GM23338 (cell line): Measurements from ENCODE around the gene NAPSA. TPM values are rescaled to one million over a fixed set of nuclear protein-coding genes. Genes with fewer than 3 reads are reported as not detected.

Experiments used
- ATAC-seq: fragments of 200-7000 bp; cut with Tn5 transposase; 3 replicates; pipeline ENCODE4 v1.9.1; 2020
- DNase-seq: peaks from one replicate; pipeline ENCODE4 v3.0.0-alpha.2; 2015; ENCODE audit warnings: low spot score
- H2AFZ ChIP-seq: fragments of 200-600 bp; sonication (generic); 2 replicates; pipeline ENCODE4 v1.8.0; 2016; ENCODE audit warnings: antibody characterized with exemption, mild to moderate bottlenecking, moderate library complexity
- H3F3A ChIP-seq: fragments of 200-600 bp; sonication (generic); replicated peaks from 2 replicates; pipeline ENCODE4 v1.8.0; 2017; ENCODE audit warnings: antibody characterized with exemption, mixed run types, low read depth
- H3K27ac ChIP-seq: fragments of 200-600 bp; sonication (generic); 2 replicates; pipeline ENCODE4 v1.6.1; 2016; ENCODE audit warnings: low read depth
- H3K27me3 ChIP-seq: fragments of 200-600 bp; sonication (generic); 2 replicates; pipeline ENCODE4 v1.8.0; 2016; ENCODE audit warnings: mild to moderate bottlenecking, mixed run types, moderate library complexity; ENCODE audit not compliant: insufficient read depth
- H3K36me3 ChIP-seq: fragments of 200-600 bp; sonication (generic); 2 replicates; pipeline ENCODE4 v1.8.0; 2016; ENCODE audit warnings: mild to moderate bottlenecking; ENCODE audit not compliant: insufficient read depth
- H3K4me1 ChIP-seq: fragments of 200-600 bp; sonication (generic); 2 replicates; pipeline ENCODE4 v1.8.0; 2016; ENCODE audit warnings: mild to moderate bottlenecking, moderate library complexity; ENCODE audit not compliant: insufficient read depth
- H3K4me2 ChIP-seq: fragments of 200-600 bp; sonication (generic); 2 replicates; pipeline ENCODE4 v1.7.1; 2017; ENCODE audit warnings: mixed run types
- H3K4me3 ChIP-seq: fragments of 200-600 bp; sonication (generic); 2 replicates; pipeline ENCODE4 v1.6.1; 2016; ENCODE audit warnings: mixed run types
- H3K79me2 ChIP-seq: fragments of 200-600 bp; sonication (generic); replicated peaks from 2 replicates; pipeline ENCODE4 v1.8.0; 2017; ENCODE audit warnings: mild to moderate bottlenecking; ENCODE audit not compliant: insufficient read depth
- H3K9me2 ChIP-seq: fragments of 200-600 bp; sonication (generic); 2 replicates; pipeline ENCODE4 v1.8.0; 2017; ENCODE audit not compliant: insufficient read depth
- H4K20me1 ChIP-seq: fragments of 200-600 bp; sonication (generic); replicated peaks from 2 replicates; pipeline ENCODE4 v1.8.0; 2017; ENCODE audit warnings: mild to moderate bottlenecking; ENCODE audit not compliant: insufficient read depth
- H3K27ac Mint-ChIP-seq: 2 replicates; pipeline ENCODE4 v1.8.0; 2020; ENCODE audit warnings: inconsistent platforms, mild to moderate bottlenecking, moderate library complexity, mixed read lengths
- H3K27me3 Mint-ChIP-seq: 3 replicates; pipeline ENCODE4 v1.8.0; 2022; ENCODE audit warnings: low read depth, mild to moderate bottlenecking, moderate library complexity, mixed read lengths, inconsistent platforms; ENCODE audit not compliant: insufficient read depth, poor library complexity
- H3K36me3 Mint-ChIP-seq: 3 replicates; pipeline ENCODE4 v1.8.0; 2021; ENCODE audit warnings: low read depth, mild to moderate bottlenecking, inconsistent platforms, moderate library complexity, mixed read lengths
- H3K4me1 Mint-ChIP-seq: 3 replicates; pipeline ENCODE4 v1.8.0; 2020; ENCODE audit warnings: mild to moderate bottlenecking, inconsistent platforms, mixed read lengths
- H3K4me3 Mint-ChIP-seq: 3 replicates; pipeline ENCODE4 v1.8.0; 2021; ENCODE audit warnings: moderate library complexity, mild to moderate bottlenecking, inconsistent platforms, mixed read lengths
- H3K9me3 Mint-ChIP-seq: 3 replicates; pipeline ENCODE4 v1.8.0; 2020; ENCODE audit warnings: moderate library complexity, mild to moderate bottlenecking, inconsistent platforms, mixed read lengths
- EZH2 ChIP-seq: fragments of 200-600 bp; sonication (generic); IDR thresholded peaks from one replicate; pipeline ENCODE4 v1.8.0; 2017; ENCODE audit warnings: antibody characterized with exemption, mild to moderate bottlenecking, low read depth; ENCODE audit not compliant: unreplicated experiment
- EZH2phosphoT487 ChIP-seq: fragments of 200-600 bp; sonication (generic); IDR thresholded peaks from one replicate; pipeline ENCODE4 v1.8.1; 2018; ENCODE audit warnings: antibody characterized with exemption; ENCODE audit not compliant: unreplicated experiment
- POLR2AphosphoS5 ChIP-seq: IDR thresholded peaks from 2 replicates; pipeline ENCODE4 v1.6.1; 2016; ENCODE audit warnings: antibody characterized with exemption, low read depth
- polyA plus RNA-seq: library from polyadenylated mRNA; unstranded; fragments of >200 nt; fragmentation: Nextera tagmentation; extraction: Ambion mirVana; gene quantifications from 2 replicates; pipeline ENCODE4 v1.2.1, GENCODE V29; 2016
- total RNA-seq: library from RNA; depleted of rRNA; stranded (reverse); fragments of >200 nt; shearing (Covaris generic); gene quantifications from 2 replicates; pipeline ENCODE4 v1.2.3, GENCODE V29; 2014
- TF ChIP-seq, protein P1 (sequence below): fragments of 250-450 bp; sonication (Bioruptor Pico); IDR thresholded peaks from 2 replicates; pipeline ENCODE4 v1.5.0; 2020; ENCODE audit warnings: mild to moderate bottlenecking, moderate library complexity
- TF ChIP-seq, protein P2 (sequence below), 2 experiments: fragments of 200-600 bp in 1 of 2; sonication (generic) in 1 of 2; conservative IDR thresholded peaks; 2 replicates each; pipeline versions ENCODE4 v1.5.1 to v1.6.1; 2016 to 2017; ENCODE audit warnings: antibody characterized with exemption in 2 of 2, low read depth in 2 of 2, mild to moderate bottlenecking in 2 of 2, moderate library complexity in 1 of 2

The NAPSA gene
- total and polyA plus RNA-seq, 2 experiments from 2014 or later: 0.14 to 0.99 TPM

DNA sequence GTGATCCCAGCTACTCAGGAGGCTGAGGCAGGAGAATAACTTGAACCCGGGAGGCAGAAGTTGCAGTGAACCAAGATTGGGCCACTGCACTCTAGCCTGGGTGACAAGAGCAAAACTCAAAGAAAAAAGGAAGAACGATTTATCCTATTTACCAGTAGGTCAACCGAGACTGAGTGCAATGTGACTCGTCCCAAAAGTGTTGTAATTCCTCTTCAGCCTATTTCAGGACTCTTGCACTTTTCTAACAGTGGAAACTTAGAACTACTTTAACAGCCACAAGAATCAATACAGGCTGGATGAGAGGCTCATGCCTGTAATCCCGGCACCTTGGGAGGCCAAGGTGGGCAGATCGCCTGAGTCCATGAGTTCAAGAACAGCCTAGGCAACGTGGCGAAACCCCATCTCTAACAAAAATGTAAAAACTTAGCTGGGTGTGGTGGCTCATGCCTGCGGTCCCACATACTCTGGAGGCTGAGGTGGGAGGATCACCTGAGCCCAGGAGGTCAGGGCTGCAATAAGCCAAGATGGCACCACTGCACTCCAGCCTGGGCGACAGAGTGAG, 6.6 kb upstream of the NAPSA start (continued):
- TF ChIP-seq, protein P1, sequence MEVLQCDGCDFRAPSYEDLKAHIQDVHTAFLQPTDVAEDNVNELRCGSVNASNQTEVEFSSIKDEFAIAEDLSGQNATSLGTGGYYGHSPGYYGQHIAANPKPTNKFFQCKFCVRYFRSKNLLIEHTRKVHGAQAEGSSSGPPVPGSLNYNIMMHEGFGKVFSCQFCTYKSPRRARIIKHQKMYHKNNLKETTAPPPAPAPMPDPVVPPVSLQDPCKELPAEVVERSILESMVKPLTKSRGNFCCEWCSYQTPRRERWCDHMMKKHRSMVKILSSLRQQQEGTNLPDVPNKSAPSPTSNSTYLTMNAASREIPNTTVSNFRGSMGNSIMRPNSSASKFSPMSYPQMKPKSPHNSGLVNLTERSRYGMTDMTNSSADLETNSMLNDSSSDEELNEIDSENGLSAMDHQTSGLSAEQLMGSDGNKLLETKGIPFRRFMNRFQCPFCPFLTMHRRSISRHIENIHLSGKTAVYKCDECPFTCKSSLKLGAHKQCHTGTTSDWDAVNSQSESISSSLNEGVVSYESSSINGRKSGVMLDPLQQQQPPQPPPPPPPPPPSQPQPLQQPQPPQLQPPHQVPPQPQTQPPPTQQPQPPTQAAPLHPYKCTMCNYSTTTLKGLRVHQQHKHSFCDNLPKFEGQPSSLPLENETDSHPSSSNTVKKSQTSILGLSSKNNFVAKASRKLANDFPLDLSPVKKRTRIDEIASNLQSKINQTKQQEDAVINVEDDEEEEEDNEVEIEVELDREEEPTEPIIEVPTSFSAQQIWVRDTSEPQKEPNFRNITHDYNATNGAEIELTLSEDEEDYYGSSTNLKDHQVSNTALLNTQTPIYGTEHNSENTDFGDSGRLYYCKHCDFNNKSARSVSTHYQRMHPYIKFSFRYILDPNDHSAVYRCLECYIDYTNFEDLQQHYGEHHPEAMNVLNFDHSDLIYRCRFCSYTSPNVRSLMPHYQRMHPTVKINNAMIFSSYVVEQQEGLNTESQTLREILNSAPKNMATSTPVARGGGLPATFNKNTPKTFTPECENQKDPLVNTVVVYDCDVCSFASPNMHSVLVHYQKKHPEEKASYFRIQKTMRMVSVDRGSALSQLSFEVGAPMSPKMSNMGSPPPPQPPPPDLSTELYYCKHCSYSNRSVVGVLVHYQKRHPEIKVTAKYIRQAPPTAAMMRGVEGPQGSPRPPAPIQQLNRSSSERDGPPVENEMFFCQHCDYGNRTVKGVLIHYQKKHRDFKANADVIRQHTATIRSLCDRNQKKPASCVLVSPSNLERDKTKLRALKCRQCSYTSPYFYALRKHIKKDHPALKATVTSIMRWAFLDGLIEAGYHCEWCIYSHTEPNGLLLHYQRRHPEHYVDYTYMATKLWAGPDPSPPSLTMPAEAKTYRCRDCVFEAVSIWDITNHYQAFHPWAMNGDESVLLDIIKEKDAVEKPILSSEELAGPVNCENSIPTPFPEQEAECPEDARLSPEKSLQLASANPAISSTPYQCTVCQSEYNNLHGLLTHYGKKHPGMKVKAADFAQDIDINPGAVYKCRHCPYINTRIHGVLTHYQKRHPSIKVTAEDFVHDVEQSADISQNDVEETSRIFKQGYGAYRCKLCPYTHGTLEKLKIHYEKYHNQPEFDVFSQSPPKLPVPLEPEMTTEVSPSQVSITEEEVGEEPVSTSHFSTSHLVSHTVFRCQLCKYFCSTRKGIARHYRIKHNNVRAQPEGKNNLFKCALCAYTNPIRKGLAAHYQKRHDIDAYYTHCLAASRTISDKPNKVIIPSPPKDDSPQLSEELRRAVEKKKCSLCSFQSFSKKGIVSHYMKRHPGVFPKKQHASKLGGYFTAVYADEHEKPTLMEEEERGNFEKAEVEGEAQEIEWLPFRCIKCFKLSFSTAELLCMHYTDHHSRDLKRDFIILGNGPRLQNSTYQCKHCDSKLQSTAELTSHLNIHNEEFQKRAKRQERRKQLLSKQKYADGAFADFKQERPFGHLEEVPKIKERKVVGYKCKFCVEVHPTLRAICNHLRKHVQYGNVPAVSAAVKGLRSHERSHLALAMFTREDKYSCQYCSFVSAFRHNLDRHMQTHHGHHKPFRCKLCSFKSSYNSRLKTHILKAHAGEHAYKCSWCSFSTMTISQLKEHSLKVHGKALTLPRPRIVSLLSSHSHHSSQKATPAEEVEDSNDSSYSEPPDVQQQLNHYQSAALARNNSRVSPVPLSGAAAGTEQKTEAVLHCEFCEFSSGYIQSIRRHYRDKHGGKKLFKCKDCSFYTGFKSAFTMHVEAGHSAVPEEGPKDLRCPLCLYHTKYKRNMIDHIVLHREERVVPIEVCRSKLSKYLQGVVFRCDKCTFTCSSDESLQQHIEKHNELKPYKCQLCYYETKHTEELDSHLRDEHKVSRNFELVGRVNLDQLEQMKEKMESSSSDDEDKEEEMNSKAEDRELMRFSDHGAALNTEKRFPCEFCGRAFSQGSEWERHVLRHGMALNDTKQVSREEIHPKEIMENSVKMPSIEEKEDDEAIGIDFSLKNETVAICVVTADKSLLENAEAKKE: no peak
- TF ChIP-seq EZH2: no peak
- TF ChIP-seq, protein P2, sequence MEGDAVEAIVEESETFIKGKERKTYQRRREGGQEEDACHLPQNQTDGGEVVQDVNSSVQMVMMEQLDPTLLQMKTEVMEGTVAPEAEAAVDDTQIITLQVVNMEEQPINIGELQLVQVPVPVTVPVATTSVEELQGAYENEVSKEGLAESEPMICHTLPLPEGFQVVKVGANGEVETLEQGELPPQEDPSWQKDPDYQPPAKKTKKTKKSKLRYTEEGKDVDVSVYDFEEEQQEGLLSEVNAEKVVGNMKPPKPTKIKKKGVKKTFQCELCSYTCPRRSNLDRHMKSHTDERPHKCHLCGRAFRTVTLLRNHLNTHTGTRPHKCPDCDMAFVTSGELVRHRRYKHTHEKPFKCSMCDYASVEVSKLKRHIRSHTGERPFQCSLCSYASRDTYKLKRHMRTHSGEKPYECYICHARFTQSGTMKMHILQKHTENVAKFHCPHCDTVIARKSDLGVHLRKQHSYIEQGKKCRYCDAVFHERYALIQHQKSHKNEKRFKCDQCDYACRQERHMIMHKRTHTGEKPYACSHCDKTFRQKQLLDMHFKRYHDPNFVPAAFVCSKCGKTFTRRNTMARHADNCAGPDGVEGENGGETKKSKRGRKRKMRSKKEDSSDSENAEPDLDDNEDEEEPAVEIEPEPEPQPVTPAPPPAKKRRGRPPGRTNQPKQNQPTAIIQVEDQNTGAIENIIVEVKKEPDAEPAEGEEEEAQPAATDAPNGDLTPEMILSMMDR (conservative IDR thresholded peaks at IDR 0.05; ENCODE audit: low read depth in 2 of 2): no peak
- TF ChIP-seq EZH2phosphoT487: no peak

DNA sequence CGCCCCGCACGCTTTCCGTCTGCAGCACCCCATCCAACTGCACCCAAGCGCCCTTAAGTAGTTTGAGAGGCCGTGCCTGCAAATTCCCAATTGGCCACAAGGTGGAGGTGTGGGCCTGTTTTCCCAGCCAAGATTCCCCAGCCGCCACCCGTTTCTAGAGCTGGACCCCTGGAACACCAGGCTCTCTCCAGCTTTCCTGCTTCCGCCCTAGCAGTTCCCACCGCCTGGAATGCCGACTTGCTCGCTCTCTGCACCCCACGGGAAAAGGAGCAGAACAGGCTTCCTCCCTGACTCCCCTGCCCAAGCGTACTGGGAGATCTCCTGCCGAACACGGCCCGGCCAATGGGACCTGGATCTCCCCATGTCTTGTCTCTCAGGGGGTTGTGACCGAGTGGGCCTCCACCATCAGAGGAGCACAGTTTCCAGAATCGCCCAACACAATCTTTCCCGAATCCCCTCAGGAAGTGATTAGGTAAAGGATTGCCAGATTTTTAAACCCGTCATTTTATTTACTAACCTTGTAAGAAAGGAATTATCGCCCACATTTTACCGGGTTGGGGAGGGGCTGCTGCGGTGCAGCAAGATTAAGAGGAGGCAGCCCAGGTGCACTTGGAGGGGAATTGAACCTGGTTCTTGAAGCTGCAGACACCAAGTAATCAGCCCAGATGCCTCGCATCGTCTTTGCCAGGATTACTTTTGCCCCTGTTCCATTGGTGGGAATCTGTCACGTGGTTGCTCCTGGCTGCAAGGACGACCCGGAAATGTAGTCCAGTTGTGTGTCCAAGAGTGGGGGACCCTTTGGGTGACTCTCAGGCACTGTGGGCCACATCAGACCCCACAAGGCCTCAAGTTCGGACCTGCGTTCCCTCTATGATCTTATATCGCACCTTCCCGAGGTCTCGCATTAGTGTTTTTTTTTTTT, 3.5 kb upstream of the NAPSA start:
- peak overlapping the region; percentile 78; the same call in 1 of the 2 replicates for H3K27ac Mint-ChIP-seq
- Histone ChIP-seq H3K36me3 (no peaks in the 10 kb centered on the region), H3K27me3 (no peaks in the 10 kb centered on the region), H3K9me2 (no peaks in the 10 kb centered on the region), H3K27ac (peak overlapping the region; percentile 96), H3K4me3 (peak overlapping the region; percentile 91), H3K4me1 (no peaks in the 10 kb centered on the region; the same call in 1 of the 2 replicates), H2AFZ (peak overlapping the region; percentile 97), H4K20me1 (no peaks in the 10 kb centered on the region), H3K79me2 (no peaks in the 10 kb centered on the region), H3K4me2 (peak overlapping the region; percentile 97), H3F3A (peaks cover 5% of the 10 kb centered on the region; the same call in 1 of the 2 replicates)
- H3K9me3 Mint-ChIP-seq: peaks cover 31% of the 10 kb centered on the region
- DNase-seq: peak; percentile 93
- H3K4me1 Mint-ChIP-seq: peaks cover 5% of the 10 kb centered on the region; the same call in 2 of the 3 replicates
- H3K27me3 Mint-ChIP-seq: peaks cover 9% of the 10 kb centered on the region
- H3K4me3 Mint-ChIP-seq: peak overlapping the region; percentile 71
- peak; percentile 96 for ATAC-seq
- H3K36me3 Mint-ChIP-seq: no peaks in the 10 kb centered on the region; the same call in 2 of the 3 replicates
- peak; percentile 68 for TF ChIP-seq POLR2AphosphoS5
- TF ChIP-seq, protein P1: no peak
